HepG2 (cell line): ENCODE results near the gene CSNK1D.

Experiments
- BHLHE40 ChIP-seq: IDR thresholded peaks from 2 replicates; pipeline ENCODE4 v1.6.1; 2011; ENCODE audit warnings: low read length, improper control_type of control experiment
- FOXA3 ChIP-seq: IDR thresholded peaks from 2 replicates; pipeline ENCODE4 v1.6.1; 2016; ENCODE audit warnings: missing genetic modification reagents, missing compliant biosample characterization
- POLR2AphosphoS5 ChIP-seq: IDR thresholded peaks from 2 replicates; pipeline ENCODE4 v1.6.1; 2012; ENCODE audit warnings: low read depth, low read length
- RARG ChIP-seq: sonication (generic); formaldehyde crosslinking; IDR thresholded peaks from 2 replicates; pipeline ENCODE4 v1.4.0; 2020; ENCODE audit warnings: low read depth, mild to moderate bottlenecking, missing genetic modification reagents
- REST ChIP-seq, 2 experiments: IDR thresholded peaks; 2 replicates each; pipeline ENCODE4 v1.6.1; 2011 to 2012; ENCODE audit warnings: low read length in 2 of 2, borderline replicate concordance in 1 of 2, low read depth in 1 of 2, mild to moderate bottlenecking in 1 of 2, moderate library complexity in 1 of 2
- ZBTB10 ChIP-seq: sonication (generic); formaldehyde crosslinking; IDR thresholded peaks from 2 replicates; pipeline ENCODE4 v1.4.0; 2020; ENCODE audit warnings: missing genetic modification reagents, borderline replicate concordance
- ZNF10 ChIP-seq: sonication (generic); formaldehyde crosslinking; IDR thresholded peaks from 2 replicates; pipeline ENCODE4 v1.4.0; 2020; ENCODE audit warnings: mild to moderate bottlenecking, low read depth, missing genetic modification reagents, borderline replicate concordance
- ZNF143 ChIP-seq: sonication (generic); formaldehyde crosslinking; IDR thresholded peaks from 2 replicates; pipeline ENCODE4 v1.4.0; 2020; ENCODE audit warnings: missing genetic modification reagents
- ZNF326 ChIP-seq: sonication (generic); formaldehyde crosslinking; IDR thresholded peaks from 2 replicates; pipeline ENCODE4 v1.4.0; 2020; ENCODE audit warnings: missing genetic modification reagents, borderline replicate concordance
- ZNF629 ChIP-seq: sonication (generic); formaldehyde crosslinking; conservative IDR thresholded peaks from 2 replicates; pipeline ENCODE4 v1.5.0; 2020; ENCODE audit warnings: missing genetic modification reagents
- TF ChIP-seq, protein P1 (sequence below): sonication (generic); formaldehyde crosslinking; IDR thresholded peaks from 2 replicates; pipeline ENCODE4 v1.5.0; 2020; ENCODE audit warnings: mild to moderate bottlenecking, missing genetic modification reagents, moderate library complexity

DNA sequence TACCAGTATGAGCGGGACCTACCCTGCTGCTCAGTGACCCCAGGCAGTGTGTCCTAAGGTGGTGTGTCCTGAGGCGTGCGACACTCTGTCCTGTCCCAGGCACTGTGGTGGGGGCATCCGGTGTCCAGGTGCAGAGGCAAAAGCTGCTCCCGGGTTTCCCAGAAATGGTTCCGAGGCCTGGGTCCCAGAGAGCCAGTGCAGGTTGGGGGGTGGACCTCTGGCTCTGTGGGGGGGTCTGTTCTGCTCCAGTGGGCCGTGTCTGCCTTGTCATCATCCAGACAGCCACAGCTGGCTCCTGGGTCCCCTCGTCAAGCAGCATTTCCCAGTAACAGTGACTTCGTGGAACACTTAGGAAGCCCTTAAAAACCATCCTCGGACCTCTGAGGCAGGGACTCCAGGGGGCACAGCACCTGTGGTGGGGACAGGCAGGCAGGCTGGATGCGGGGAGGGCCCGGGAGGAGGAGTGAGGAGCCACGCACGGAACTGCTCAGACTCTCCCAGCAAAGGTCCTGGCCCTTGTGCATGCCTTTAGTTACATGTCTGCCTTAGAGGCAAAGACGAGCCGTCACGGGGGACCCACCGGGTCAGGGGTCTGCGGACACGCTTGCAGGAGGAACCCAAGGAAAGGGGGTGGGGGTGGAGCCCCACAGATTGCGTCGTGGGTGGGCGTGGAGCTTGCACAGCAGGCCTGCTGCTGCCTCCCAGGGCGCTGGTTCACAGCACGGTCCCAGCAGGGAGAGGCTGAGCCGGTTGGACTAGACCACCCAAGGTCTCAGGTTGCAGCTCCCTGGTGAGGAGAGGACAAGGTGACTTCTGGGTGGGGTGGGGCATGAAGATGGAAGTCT is 39.1 kb downstream of the CSNK1D start:
- TF ChIP-seq ZNF326 (CRISPR knock-in tag) (peak; percentile 83; the same call in 1 of the 2 replicates), ZBTB10 (no peak), REST (IDR thresholded peaks at IDR 0.05; ENCODE audit: borderline replicate concordance in 1 of 2, low read depth in 1 of 2, low read length in 2 of 2) (no peak), BHLHE40 (no peak), FOXA3 (CRISPR knock-in tag) (no peak), ZNF629 (CRISPR knock-in tag) (no peak), RARG (no peak), ZNF143 (no peak), ZNF10 (CRISPR knock-in tag) (no peak), POLR2AphosphoS5 (peak; percentile 40; the same call in 1 of the 2 replicates)
- TF ChIP-seq, protein P1, sequence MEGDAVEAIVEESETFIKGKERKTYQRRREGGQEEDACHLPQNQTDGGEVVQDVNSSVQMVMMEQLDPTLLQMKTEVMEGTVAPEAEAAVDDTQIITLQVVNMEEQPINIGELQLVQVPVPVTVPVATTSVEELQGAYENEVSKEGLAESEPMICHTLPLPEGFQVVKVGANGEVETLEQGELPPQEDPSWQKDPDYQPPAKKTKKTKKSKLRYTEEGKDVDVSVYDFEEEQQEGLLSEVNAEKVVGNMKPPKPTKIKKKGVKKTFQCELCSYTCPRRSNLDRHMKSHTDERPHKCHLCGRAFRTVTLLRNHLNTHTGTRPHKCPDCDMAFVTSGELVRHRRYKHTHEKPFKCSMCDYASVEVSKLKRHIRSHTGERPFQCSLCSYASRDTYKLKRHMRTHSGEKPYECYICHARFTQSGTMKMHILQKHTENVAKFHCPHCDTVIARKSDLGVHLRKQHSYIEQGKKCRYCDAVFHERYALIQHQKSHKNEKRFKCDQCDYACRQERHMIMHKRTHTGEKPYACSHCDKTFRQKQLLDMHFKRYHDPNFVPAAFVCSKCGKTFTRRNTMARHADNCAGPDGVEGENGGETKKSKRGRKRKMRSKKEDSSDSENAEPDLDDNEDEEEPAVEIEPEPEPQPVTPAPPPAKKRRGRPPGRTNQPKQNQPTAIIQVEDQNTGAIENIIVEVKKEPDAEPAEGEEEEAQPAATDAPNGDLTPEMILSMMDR = no peak; the same call in 1 of the 2 replicates
